LNCaP clone FGC (cell line): ENCODE results near the gene SULF2.

ENCODE experiments used
- DNase-seq: peaks from one replicate; pipeline ENCODE4 v3.0.0-alpha.2; 2011; ENCODE audit warnings: low read depth
- H3K4me3 ChIP-seq: 2 replicates; pipeline ENCODE4 v1.5.1; 2011; ENCODE audit warnings: mild to moderate bottlenecking, low read depth, low read length, control low read depth
- CTCF ChIP-seq: IDR thresholded peaks from 2 replicates; pipeline ENCODE4 v1.5.1; 2012; ENCODE audit warnings: mild to moderate bottlenecking; ENCODE audit not compliant: control insufficient read depth, insufficient read depth; ENCODE audit errors: extremely low read depth

The SULF2 gene

GRCh38 chr20:47733892-47734291, 51.4 kb downstream of the SULF2 start:
- TF ChIP-seq CTCF, result no peak
- no peak for DNase-seq
- H3K4me3 ChIP-seq, result no peak overlapping the region

GRCh38 chr20:47730744-47731143, 54.5 kb downstream of the SULF2 start:
- no peak overlapping the region for H3K4me3 ChIP-seq
- TF ChIP-seq CTCF, result no peak
- DNase-seq, result no peak

- no peak overlapping the region for H3K4me3 ChIP-seq
- DNase-seq, result no peak
- no peak for TF ChIP-seq CTCF
Observed at GRCh38 chr20:47729472-47729871, 55.8 kb downstream of the SULF2 start.

DNA sequence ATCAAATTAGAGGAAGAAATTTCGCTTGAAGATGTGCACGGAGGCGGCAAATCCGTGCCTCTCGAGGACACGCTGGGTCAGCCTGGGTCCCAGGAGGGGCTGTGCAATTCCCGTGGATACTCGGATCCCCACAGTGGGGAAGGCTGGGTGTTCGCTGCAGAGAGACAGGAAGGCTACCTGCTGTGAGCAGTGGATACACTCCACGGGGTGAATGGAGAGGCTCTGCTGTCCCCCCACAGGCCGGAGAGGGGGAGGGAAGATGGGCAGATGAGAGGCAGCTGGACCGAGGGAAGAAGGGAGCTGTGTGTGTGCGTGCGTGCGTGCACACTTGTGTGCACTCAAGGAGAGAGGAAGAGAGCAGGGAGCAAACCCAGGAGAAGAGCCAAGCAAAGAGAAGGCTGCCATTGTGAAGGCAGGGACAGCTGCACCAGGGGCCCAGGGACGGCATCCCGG, 57.3 kb downstream of the SULF2 start:
- no peak for DNase-seq
- H3K4me3 ChIP-seq, result no peak overlapping the region
- TF ChIP-seq CTCF, result no peak

GRCh38 chr20:47727170-47727880, 58.0 kb downstream of the SULF2 start:
- DNase-seq, result no peak
- no peak for TF ChIP-seq CTCF
- H3K4me3 ChIP-seq, result no peak overlapping the region

DNA sequence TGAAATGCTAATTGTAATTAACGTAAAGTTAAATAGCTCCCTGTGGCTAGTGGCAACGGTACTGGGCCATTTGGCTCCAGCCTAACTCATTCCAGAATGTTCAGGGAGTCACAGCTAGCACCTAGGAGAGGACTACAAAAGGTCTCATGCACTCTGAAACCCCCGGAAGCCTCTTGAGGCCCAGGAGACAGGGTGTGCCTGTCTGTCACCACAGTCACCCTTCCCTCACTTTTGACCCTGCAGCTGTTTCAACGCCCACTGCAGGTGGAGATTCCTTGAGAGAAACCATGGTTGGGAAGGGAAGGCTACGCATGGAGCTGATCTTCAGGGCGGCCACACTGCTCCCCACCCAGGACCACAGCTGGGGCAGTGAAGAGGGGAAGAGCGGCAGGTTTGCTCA, 58.6 kb downstream of the SULF2 start:
- no peak overlapping the region for H3K4me3 ChIP-seq
- no peak for TF ChIP-seq CTCF
- DNase-seq, result no peak

- DNase-seq, result peak; percentile 67
- no peak overlapping the region for H3K4me3 ChIP-seq
- peak; percentile 90 for TF ChIP-seq CTCF
Observed at GRCh38 chr20:47725248-47725973, 59.9 kb downstream of the SULF2 start.
